ENCODE measurements around the gene GPR119. TPM values are rescaled to one million over a fixed set of nuclear protein-coding genes. Genes with fewer than 3 reads are reported as not detected.

GPR119 gene
- total RNA-seq, 1 donor from 2014 or later, result not detected

- Mint-ChIP-seq H3K36me3 (ENCODE audit: unreplicated experiment) (no peaks in the 10 kb centered on the region), H3K9me3 (ENCODE audit: unreplicated experiment) (no peaks in the 10 kb centered on the region), H3K4me1 (ENCODE audit: low read depth, unreplicated experiment) (no peaks in the 10 kb centered on the region), H3K27ac (ENCODE audit: unreplicated experiment) (peak within 1 kb of the TSS; percentile 81), H3K4me3 (ENCODE audit: unreplicated experiment) (peak within 1 kb of the TSS; percentile 95), H3K27me3 (ENCODE audit: unreplicated experiment) (peaks cover 5% of the 10 kb centered on the region)
- peak; percentile 78 for DNase-seq
- TF ChIP-seq, protein P1, sequence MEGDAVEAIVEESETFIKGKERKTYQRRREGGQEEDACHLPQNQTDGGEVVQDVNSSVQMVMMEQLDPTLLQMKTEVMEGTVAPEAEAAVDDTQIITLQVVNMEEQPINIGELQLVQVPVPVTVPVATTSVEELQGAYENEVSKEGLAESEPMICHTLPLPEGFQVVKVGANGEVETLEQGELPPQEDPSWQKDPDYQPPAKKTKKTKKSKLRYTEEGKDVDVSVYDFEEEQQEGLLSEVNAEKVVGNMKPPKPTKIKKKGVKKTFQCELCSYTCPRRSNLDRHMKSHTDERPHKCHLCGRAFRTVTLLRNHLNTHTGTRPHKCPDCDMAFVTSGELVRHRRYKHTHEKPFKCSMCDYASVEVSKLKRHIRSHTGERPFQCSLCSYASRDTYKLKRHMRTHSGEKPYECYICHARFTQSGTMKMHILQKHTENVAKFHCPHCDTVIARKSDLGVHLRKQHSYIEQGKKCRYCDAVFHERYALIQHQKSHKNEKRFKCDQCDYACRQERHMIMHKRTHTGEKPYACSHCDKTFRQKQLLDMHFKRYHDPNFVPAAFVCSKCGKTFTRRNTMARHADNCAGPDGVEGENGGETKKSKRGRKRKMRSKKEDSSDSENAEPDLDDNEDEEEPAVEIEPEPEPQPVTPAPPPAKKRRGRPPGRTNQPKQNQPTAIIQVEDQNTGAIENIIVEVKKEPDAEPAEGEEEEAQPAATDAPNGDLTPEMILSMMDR (IDR thresholded peaks at IDR 0.05; ENCODE audit: partially characterized antibody, unreplicated experiment), result no peak
Measured at GRCh38 chrX:130401415-130402207, 16.1 kb upstream of the GPR119 start, which contains the start of gene RBMX2. TSS of gene RBMX2 (plus strand) at chrX:130401987. CDS start at chrX:130402033, 46 bp downstream.

DNA sequence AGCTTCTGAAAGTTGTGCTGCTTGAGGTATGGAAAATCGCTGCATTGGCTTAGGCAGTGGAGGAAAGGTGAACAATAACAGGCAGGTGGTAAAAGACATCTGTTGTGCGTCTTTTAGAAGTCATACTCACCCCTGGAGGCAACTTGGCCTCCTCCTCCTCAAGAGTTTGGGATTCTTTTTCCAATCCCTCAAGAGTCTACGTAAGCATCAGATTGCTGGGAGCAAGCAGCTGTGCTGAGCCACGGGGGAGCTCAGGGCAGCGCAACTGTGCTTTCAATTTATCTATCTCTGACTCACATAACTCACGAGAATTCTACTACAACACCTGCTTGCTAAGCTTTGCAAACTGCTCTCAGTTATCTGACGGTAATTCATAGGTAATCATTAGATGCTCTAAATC is 9.9 kb upstream of the GPR119 start:
- TF ChIP-seq, protein P1 (IDR thresholded peaks at IDR 0.05; ENCODE audit: partially characterized antibody, unreplicated experiment), result no peak
- H3K27me3 Mint-ChIP-seq (ENCODE audit: unreplicated experiment), result peaks cover 5% of the 10 kb centered on the region
- H3K4me3 Mint-ChIP-seq (ENCODE audit: unreplicated experiment), result no peak overlapping the region
- no peaks in the 10 kb centered on the region for H3K9me3 Mint-ChIP-seq (ENCODE audit: unreplicated experiment)
- peaks cover 2% of the 10 kb centered on the region for H3K4me1 Mint-ChIP-seq (ENCODE audit: low read depth, unreplicated experiment)
- no peak for DNase-seq
- H3K27ac Mint-ChIP-seq (ENCODE audit: unreplicated experiment), result no peak overlapping the region
- H3K36me3 Mint-ChIP-seq (ENCODE audit: unreplicated experiment), result no peaks in the 10 kb centered on the region

DNA sequence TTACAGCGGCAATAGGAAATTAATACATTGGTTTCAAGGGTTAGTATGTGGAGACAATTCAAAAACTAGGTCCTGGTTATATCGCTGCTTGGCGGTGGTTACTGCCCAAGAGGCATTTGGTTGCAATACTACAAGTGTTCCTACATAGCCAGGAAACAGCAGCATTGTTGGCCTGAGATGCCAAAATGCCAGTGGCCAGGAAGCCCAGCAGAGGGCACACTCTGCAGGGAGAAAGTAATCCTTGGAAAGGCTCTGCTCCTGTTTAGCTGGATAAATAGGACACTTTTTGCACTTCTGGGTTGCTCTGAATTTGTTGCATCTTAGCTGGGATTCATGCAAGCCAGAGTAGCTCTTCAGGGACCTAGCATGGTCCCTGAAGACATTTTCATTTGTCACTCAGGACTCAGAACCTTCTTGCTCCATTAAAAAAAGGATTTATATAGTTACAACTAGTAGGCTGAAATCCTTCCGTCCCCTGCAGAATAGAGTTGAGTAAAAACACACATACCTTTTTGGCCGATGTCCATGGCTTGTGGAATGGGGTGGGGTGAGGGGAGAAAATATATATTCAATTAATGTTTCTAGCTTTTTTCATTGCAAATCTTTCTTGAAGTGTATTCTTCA is 8.1 kb upstream of the GPR119 start:
- no peak overlapping the region for H3K4me3 Mint-ChIP-seq (ENCODE audit: unreplicated experiment)
- H3K9me3 Mint-ChIP-seq (ENCODE audit: unreplicated experiment), result no peaks in the 10 kb centered on the region
- DNase-seq, result peak; percentile 58
- no peak overlapping the region for H3K27ac Mint-ChIP-seq (ENCODE audit: unreplicated experiment)
- no peaks in the 10 kb centered on the region for H3K36me3 Mint-ChIP-seq (ENCODE audit: unreplicated experiment)
- H3K27me3 Mint-ChIP-seq (ENCODE audit: unreplicated experiment), result peaks cover 3% of the 10 kb centered on the region
- TF ChIP-seq, protein P1 (IDR thresholded peaks at IDR 0.05; ENCODE audit: partially characterized antibody, unreplicated experiment), result no peak
- H3K4me1 Mint-ChIP-seq (ENCODE audit: low read depth, unreplicated experiment), result peaks cover 2% of the 10 kb centered on the region

GRCh38 chrX:130386408-130386808 is 934 bp upstream of the GPR119 start:
- peaks cover 2% of the 10 kb centered on the region for H3K27me3 Mint-ChIP-seq (ENCODE audit: unreplicated experiment)
- TF ChIP-seq, protein P1 (IDR thresholded peaks at IDR 0.05; ENCODE audit: partially characterized antibody, unreplicated experiment), result no peak
- no peak overlapping the region for H3K4me3 Mint-ChIP-seq (ENCODE audit: unreplicated experiment)

More at GRCh38 chrX:130386408-130386808, 934 bp upstream of the GPR119 start:
- H3K27ac Mint-ChIP-seq (ENCODE audit: unreplicated experiment), result no peak overlapping the region
- H3K36me3 Mint-ChIP-seq (ENCODE audit: unreplicated experiment), result no peaks in the 10 kb centered on the region
- no peaks in the 10 kb centered on the region for H3K4me1 Mint-ChIP-seq (ENCODE audit: low read depth, unreplicated experiment)
- no peak for DNase-seq
- H3K9me3 Mint-ChIP-seq (ENCODE audit: unreplicated experiment), result no peaks in the 10 kb centered on the region

Measured in glutamatergic neuron (in vitro differentiated cells).